ENCODE data around the gene CTNNA2.

The CTNNA2 gene

GRCh38 chr2:80496346-80496745, 983.5 kb downstream of the CTNNA2 start:
- Histone ChIP-seq H3K9me3 (ENCODE audit: severe bottlenecking) (no peaks in the 10 kb centered on the region), H3K27ac (no peak overlapping the region), H3K4me3 (ENCODE audit: low read depth, low read length) (no peak overlapping the region), H3K27me3 (ENCODE audit: insufficient read depth, low read depth, severe bottlenecking) (no peaks in the 10 kb centered on the region), H3K36me3 (no peaks in the 10 kb centered on the region)
- no peak for TF ChIP-seq CTCF (IDR thresholded peaks at IDR 0.05; ENCODE audit: low read depth, low read length)
- no peak for DNase-seq

DNA sequence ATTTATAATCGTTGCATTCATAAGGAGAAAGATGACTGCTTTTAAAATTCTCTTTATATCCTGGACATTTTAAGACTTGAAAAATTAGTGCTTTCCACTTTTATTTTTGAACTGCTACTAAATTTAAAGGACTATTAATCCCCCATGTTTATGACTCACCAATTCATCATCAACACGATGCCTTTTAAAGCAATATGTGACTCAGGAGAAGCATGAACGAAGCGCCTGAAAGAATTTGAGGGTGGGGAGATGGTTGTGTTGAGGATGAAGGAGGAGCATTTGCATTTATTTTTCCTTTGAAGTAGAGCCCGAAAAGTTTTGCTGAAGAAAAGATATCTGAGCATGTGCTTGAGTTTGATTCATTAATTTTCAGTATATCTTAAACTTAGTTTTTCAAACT, 983.9 kb downstream of the CTNNA2 start:
- H3K27me3 ChIP-seq (ENCODE audit: insufficient read depth, low read depth, severe bottlenecking), result no peaks in the 10 kb centered on the region
- no peak for TF ChIP-seq CTCF (IDR thresholded peaks at IDR 0.05; ENCODE audit: low read depth, low read length)
- no peaks in the 10 kb centered on the region for H3K9me3 ChIP-seq (ENCODE audit: severe bottlenecking)
- no peaks in the 10 kb centered on the region for H3K36me3 ChIP-seq
- no peak overlapping the region for H3K4me3 ChIP-seq (ENCODE audit: low read depth, low read length)
- H3K27ac ChIP-seq, result no peak overlapping the region
- no peak for DNase-seq

GRCh38 chr2:80499095-80499494, 986.2 kb downstream of the CTNNA2 start:
- peak; percentile 56 for DNase-seq
- Histone ChIP-seq H3K36me3 (no peaks in the 10 kb centered on the region), H3K9me3 (ENCODE audit: severe bottlenecking) (no peaks in the 10 kb centered on the region), H3K27me3 (ENCODE audit: insufficient read depth, low read depth, severe bottlenecking) (no peaks in the 10 kb centered on the region), H3K4me3 (ENCODE audit: low read depth, low read length) (no peak overlapping the region), H3K27ac (no peak overlapping the region)
- peak; percentile 44 for TF ChIP-seq CTCF (IDR thresholded peaks at IDR 0.05; ENCODE audit: low read depth, low read length)

DNA sequence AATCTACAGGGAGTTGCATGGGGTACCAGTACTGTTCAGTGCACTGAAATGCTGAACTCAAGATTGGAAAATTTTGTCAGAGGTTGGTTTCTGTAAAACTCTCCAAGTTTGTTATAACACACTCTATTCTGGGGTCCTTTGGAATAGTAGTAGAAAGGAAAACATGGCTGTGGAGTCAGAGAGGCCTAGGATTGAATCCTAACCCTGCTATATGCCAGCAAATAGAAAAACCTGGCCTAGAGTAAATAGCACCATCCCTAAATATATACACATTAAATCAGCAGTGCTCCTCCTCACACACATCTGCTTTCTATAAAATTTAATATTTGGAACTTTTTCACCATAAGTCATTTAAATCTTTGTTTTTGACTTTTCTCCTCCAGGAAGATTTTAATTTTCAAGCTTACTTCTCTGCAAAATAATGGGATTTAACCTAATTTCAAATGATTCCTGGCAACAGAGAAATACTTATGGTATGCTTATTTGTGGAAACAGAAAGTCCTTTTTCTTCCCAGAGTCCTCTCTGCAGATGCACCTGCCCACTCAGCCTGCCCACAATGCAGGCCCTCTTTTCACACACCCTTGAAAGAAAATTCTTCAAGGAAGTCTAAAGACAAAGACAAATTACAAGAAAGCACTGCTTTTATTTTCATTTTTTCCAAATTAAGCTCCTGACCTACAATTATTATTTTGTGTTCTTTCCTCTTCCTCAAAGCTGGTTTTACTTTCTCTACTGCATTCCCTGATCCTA, 989.2 kb downstream of the CTNNA2 start:
- no peaks in the 10 kb centered on the region for H3K9me3 ChIP-seq (ENCODE audit: severe bottlenecking)
- no peak overlapping the region for H3K27ac ChIP-seq
- DNase-seq, result no peak
- H3K36me3 ChIP-seq, result no peaks in the 10 kb centered on the region
- no peak for TF ChIP-seq CTCF (IDR thresholded peaks at IDR 0.05; ENCODE audit: low read depth, low read length)
- no peak overlapping the region for H3K4me3 ChIP-seq (ENCODE audit: low read depth, low read length)
- no peaks in the 10 kb centered on the region for H3K27me3 ChIP-seq (ENCODE audit: insufficient read depth, low read depth, severe bottlenecking)

- H3K27ac ChIP-seq, result no peak overlapping the region
- TF ChIP-seq CTCF (IDR thresholded peaks at IDR 0.05; ENCODE audit: low read depth, low read length), result no peak
- DNase-seq, result no peak
- H3K36me3 ChIP-seq, result no peaks in the 10 kb centered on the region
- no peak overlapping the region for H3K4me3 ChIP-seq (ENCODE audit: low read depth, low read length)
- H3K27me3 ChIP-seq (ENCODE audit: insufficient read depth, low read depth, severe bottlenecking), result no peaks in the 10 kb centered on the region
- no peaks in the 10 kb centered on the region for H3K9me3 ChIP-seq (ENCODE audit: severe bottlenecking)
Observed at GRCh38 chr2:80506563-80506962, 993.7 kb downstream of the CTNNA2 start.

DNA sequence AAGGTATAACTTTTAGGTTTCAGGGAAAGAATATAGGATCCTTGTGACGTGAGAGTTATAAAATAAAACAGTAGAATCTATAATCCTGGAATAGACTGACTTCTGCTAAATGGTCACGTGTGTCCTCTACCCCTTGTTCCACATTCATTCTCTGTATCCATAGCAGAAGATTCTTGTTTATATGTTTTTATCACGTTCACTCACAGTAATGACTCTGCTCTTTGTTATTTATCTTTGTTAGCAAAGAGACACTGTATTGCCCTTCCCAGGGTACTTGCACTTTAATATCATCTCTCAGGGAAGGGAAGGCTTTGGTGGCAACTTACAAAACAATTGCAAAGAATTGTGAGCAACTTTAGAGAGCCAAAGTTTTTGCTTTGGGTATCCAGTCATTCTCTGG, 997.9 kb downstream of the CTNNA2 start:
- no peak for TF ChIP-seq CTCF (IDR thresholded peaks at IDR 0.05; ENCODE audit: low read depth, low read length)
- no peaks in the 10 kb centered on the region for H3K36me3 ChIP-seq
- H3K27me3 ChIP-seq (ENCODE audit: insufficient read depth, low read depth, severe bottlenecking), result no peaks in the 10 kb centered on the region
- no peak overlapping the region for H3K4me3 ChIP-seq (ENCODE audit: low read depth, low read length)
- H3K27ac ChIP-seq, result no peak overlapping the region
- H3K9me3 ChIP-seq (ENCODE audit: severe bottlenecking), result no peaks in the 10 kb centered on the region
- DNase-seq, result no peak
